ENCODE results near the gene PAPLN. TPM values are rescaled to one million over a fixed set of nuclear protein-coding genes. Genes with fewer than 3 reads are reported as not detected.
A peak's percentile ranks its signal among the peaks of the same experiment; 100 is the strongest.

Gene PAPLN, protein sequence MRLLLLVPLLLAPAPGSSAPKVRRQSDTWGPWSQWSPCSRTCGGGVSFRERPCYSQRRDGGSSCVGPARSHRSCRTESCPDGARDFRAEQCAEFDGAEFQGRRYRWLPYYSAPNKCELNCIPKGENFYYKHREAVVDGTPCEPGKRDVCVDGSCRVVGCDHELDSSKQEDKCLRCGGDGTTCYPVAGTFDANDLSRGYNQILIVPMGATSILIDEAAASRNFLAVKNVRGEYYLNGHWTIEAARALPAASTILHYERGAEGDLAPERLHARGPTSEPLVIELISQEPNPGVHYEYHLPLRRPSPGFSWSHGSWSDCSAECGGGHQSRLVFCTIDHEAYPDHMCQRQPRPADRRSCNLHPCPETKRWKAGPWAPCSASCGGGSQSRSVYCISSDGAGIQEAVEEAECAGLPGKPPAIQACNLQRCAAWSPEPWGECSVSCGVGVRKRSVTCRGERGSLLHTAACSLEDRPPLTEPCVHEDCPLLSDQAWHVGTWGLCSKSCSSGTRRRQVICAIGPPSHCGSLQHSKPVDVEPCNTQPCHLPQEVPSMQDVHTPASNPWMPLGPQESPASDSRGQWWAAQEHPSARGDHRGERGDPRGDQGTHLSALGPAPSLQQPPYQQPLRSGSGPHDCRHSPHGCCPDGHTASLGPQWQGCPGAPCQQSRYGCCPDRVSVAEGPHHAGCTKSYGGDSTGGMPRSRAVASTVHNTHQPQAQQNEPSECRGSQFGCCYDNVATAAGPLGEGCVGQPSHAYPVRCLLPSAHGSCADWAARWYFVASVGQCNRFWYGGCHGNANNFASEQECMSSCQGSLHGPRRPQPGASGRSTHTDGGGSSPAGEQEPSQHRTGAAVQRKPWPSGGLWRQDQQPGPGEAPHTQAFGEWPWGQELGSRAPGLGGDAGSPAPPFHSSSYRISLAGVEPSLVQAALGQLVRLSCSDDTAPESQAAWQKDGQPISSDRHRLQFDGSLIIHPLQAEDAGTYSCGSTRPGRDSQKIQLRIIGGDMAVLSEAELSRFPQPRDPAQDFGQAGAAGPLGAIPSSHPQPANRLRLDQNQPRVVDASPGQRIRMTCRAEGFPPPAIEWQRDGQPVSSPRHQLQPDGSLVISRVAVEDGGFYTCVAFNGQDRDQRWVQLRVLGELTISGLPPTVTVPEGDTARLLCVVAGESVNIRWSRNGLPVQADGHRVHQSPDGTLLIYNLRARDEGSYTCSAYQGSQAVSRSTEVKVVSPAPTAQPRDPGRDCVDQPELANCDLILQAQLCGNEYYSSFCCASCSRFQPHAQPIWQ
- total RNA-seq (2021; ENCODE audit: unreplicated experiment): 22.2 TPM
- polyA plus RNA-seq (2012; ENCODE audit: insufficient read length): 19.8 TPM
- Bru-seq, nascent RNA: percentile 63 among the genes with signal in this experiment
- percentile 66 among the genes with signal in this experiment for BruChase-seq, experiment 1, labeled RNA remaining after a 2-hour chase
- BruChase-seq, experiment 2, labeled RNA remaining after a 6-hour chase: percentile 63 among the genes with signal in this experiment
- long read RNA-seq, full-length matches to known transcripts: 4 of 29 reads
- long read RNA-seq, partial matches to known transcripts: 10 of 29 reads
- long read RNA-seq, other reads (novel, unspliced or antisense): 15 of 29 reads

DNA sequence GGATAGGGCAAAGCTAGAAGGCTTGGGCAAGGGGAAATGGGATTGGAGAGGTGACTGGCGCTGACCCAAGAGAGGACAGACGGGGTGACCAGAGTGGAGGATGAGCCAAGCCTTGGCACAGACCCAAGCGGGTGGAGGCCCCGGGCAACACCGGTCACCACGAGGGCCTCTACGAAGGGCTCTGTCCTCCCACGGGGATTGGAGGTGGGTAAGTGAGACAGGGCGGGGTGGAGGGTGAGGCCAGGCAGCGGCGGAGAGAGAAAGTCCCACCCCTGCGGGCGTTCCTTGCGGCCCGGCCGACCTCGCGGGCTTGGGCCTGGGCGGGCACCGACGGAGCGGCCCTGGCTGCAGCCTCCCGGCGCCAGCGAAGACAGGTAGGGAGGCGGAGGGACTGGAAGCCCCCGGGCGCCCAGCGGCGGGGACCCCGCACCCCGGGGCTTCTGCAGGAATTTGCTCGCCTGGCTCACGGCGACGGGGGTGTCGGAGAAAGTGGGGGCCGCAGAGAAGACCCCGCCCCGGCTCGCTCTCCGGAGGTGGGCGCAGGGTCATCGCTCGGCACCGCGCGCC is at the start of gene PAPLN:
TSS of gene PAPLN (plus strand) at position 288 of the 567 bp plus-strand sequence. CDS start 2,273 bp downstream, outside the sequence.
- Histone ChIP-seq H3K4me1 (ENCODE audit: control insufficient read depth, insufficient read depth, low read length) (peaks cover 22% of the 10 kb centered on the region), H3K27ac (ENCODE audit: low read length) (peak within 1 kb of the TSS; percentile 61; the same call in 1 of the 2 replicates), H3K4me3 (ENCODE audit: low read depth in 2 of 2, low read length in 2 of 2) (peak within 1 kb of the TSS; percentile 45 to 55), H3K36me3 (ENCODE audit: control insufficient read depth, insufficient read depth, low read length) (no peaks in the 10 kb centered on the region), H3K27me3 (ENCODE audit: control insufficient read depth, insufficient read depth, low read length) (0 out of 2 replicates have a peak, but pooled peaks cover 2% of the 10 kb centered on the region), H3K9me3 (ENCODE audit: control insufficient read depth, insufficient read depth, low read depth, low read length) (no peaks in the 10 kb centered on the region)
- DNase-seq (ENCODE audit: low read depth, low spot score): no peak
- ATAC-seq: peak; percentile 71
- no peak for TF ChIP-seq SIN3A (IDR thresholded peaks at IDR 0.05; ENCODE audit: borderline replicate concordance, insufficient read depth, low read depth, low read length)
- TF ChIP-seq, protein P1, sequence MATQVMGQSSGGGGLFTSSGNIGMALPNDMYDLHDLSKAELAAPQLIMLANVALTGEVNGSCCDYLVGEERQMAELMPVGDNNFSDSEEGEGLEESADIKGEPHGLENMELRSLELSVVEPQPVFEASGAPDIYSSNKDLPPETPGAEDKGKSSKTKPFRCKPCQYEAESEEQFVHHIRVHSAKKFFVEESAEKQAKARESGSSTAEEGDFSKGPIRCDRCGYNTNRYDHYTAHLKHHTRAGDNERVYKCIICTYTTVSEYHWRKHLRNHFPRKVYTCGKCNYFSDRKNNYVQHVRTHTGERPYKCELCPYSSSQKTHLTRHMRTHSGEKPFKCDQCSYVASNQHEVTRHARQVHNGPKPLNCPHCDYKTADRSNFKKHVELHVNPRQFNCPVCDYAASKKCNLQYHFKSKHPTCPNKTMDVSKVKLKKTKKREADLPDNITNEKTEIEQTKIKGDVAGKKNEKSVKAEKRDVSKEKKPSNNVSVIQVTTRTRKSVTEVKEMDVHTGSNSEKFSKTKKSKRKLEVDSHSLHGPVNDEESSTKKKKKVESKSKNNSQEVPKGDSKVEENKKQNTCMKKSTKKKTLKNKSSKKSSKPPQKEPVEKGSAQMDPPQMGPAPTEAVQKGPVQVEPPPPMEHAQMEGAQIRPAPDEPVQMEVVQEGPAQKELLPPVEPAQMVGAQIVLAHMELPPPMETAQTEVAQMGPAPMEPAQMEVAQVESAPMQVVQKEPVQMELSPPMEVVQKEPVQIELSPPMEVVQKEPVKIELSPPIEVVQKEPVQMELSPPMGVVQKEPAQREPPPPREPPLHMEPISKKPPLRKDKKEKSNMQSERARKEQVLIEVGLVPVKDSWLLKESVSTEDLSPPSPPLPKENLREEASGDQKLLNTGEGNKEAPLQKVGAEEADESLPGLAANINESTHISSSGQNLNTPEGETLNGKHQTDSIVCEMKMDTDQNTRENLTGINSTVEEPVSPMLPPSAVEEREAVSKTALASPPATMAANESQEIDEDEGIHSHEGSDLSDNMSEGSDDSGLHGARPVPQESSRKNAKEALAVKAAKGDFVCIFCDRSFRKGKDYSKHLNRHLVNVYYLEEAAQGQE (IDR thresholded peaks at IDR 0.05; ENCODE audit: insufficient read depth in 1 of 2, low read depth in 2 of 2, low read length in 1 of 2): no peak
- TF ChIP-seq, protein P2, sequence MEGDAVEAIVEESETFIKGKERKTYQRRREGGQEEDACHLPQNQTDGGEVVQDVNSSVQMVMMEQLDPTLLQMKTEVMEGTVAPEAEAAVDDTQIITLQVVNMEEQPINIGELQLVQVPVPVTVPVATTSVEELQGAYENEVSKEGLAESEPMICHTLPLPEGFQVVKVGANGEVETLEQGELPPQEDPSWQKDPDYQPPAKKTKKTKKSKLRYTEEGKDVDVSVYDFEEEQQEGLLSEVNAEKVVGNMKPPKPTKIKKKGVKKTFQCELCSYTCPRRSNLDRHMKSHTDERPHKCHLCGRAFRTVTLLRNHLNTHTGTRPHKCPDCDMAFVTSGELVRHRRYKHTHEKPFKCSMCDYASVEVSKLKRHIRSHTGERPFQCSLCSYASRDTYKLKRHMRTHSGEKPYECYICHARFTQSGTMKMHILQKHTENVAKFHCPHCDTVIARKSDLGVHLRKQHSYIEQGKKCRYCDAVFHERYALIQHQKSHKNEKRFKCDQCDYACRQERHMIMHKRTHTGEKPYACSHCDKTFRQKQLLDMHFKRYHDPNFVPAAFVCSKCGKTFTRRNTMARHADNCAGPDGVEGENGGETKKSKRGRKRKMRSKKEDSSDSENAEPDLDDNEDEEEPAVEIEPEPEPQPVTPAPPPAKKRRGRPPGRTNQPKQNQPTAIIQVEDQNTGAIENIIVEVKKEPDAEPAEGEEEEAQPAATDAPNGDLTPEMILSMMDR (IDR thresholded peaks at IDR 0.05): no peak
- no peak for TF ChIP-seq POLR2AphosphoS5 (IDR thresholded peaks at IDR 0.05; ENCODE audit: low read depth, low read length)
- no peak for TF ChIP-seq TCF7L2 (IDR thresholded peaks at IDR 0.05; ENCODE audit: low read depth, low read length)
- CTCF ChIA-PET: no interaction called here
- BruUV-seq (replicated peaks): no TSS peak
- intact Hi-C loops (cut with micrococcal nuclease; ENCODE audit: unreplicated experiment) (no loop called here), in situ Hi-C loops (cut with HindIII; ENCODE audit: low pct_unique_long_range_greater_than_20kb, low sequenced_read_pairs) (no loop called here)
- POLR2A ChIA-PET: no interaction called here

DNA sequence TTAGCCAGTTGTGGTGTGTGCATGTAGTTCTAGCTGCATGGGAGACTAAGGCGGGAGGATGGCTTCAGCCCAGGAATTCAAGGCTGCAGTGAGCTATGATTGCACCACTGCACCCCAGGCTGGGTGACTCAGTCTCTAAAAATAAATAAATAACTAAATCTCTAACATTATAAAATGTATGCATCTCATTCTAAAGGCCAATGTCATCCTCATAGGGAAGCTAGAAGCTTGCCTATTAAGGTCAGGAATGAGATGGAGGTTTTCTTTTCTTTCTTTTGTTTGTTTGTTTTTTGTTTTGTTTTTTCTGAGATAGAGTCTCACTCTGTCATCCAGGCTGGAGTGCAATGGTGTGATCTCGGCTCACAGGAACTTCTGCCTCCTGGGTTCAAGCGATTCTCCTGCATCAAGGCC is 48.8 kb upstream of the PAPLN start:
- Histone ChIP-seq H3K36me3 (ENCODE audit: control insufficient read depth, insufficient read depth, low read length) (peaks cover 2% of the 10 kb centered on the region; the same call in 1 of the 2 replicates), H3K4me1 (ENCODE audit: control insufficient read depth, insufficient read depth, low read length) (no peaks in the 10 kb centered on the region; the same call in 1 of the 2 replicates), H3K27ac (ENCODE audit: low read length) (peak overlapping the region; percentile 68), H3K27me3 (ENCODE audit: control insufficient read depth, insufficient read depth, low read length) (no peaks in the 10 kb centered on the region), H3K4me3 (ENCODE audit: low read depth in 2 of 2, low read length in 2 of 2) (no peak overlapping the region), H3K9me3 (ENCODE audit: control insufficient read depth, insufficient read depth, low read depth, low read length) (no peaks in the 10 kb centered on the region)
- in situ Hi-C loops (cut with HindIII; ENCODE audit: low pct_unique_long_range_greater_than_20kb, low sequenced_read_pairs): no loop called here
- TF ChIP-seq, protein P2 (IDR thresholded peaks at IDR 0.05): no peak
- TF ChIP-seq SIN3A (IDR thresholded peaks at IDR 0.05; ENCODE audit: borderline replicate concordance, insufficient read depth, low read depth, low read length) (no peak), POLR2AphosphoS5 (IDR thresholded peaks at IDR 0.05; ENCODE audit: low read depth, low read length) (no peak), TCF7L2 (IDR thresholded peaks at IDR 0.05; ENCODE audit: low read depth, low read length) (no peak)
- TF ChIP-seq, protein P1 (IDR thresholded peaks at IDR 0.05; ENCODE audit: insufficient read depth in 1 of 2, low read depth in 2 of 2, low read length in 1 of 2): no peak
- POLR2A ChIA-PET: no interaction called here
- intact Hi-C loops (cut with micrococcal nuclease; ENCODE audit: unreplicated experiment): no loop called here
- DNase-seq (ENCODE audit: low read depth, low spot score) (no peak), ATAC-seq (peak; percentile 89)
- BruUV-seq (replicated peaks): no TSS peak
- CTCF ChIA-PET: no interaction called here
